Activated CD4-positive, alpha-beta T cell treated with anti-CD3 and anti-CD28 coated beads for 36 hours (primary cell): ENCODE data around the gene ENKD1. TPM values are rescaled to one million over a fixed set of nuclear protein-coding genes. Genes with fewer than 3 reads are reported as not detected.

Source experiments
- ATAC-seq: fragments of 200-7000 bp; cut with Tn5 transposase; one replicate; pipeline ENCODE4 v1.10.0; 2021; ENCODE audit warnings: mild to moderate bottlenecking, moderate library complexity
- CTCF ChIA-PET: fragments of 350-600 bp; sonication (Branson Sonifier 250); formaldehyde crosslinking; loops from one replicate; lab custom pipeline; 2021; ENCODE audit warnings: antibody characterized with exemption; lab: Charles Lee
- POLR2A ChIA-PET: fragments of 350-600 bp; sonication (Branson Sonifier 250); formaldehyde crosslinking; loops from one replicate; lab custom pipeline; 2021; ENCODE audit warnings: antibody characterized with exemption, inconsistent platforms; lab: Charles Lee
- DNase-seq: peaks from one replicate; pipeline ENCODE4 v3.0.0-alpha.2; 2020
- H3K27ac Mint-ChIP-seq: one replicate; pipeline ENCODE4 v1.8.0; 2021; ENCODE audit warnings: mixed read lengths
- H3K27me3 Mint-ChIP-seq: one replicate; pipeline ENCODE4 v1.8.0; 2021; ENCODE audit warnings: mixed read lengths
- H3K36me3 Mint-ChIP-seq: one replicate; pipeline ENCODE4 v1.8.0; 2021; ENCODE audit warnings: low read depth, mixed read lengths
- H3K4me1 Mint-ChIP-seq: one replicate; pipeline ENCODE4 v1.8.0; 2021; ENCODE audit warnings: mixed read lengths
- H3K4me3 Mint-ChIP-seq: one replicate; pipeline ENCODE4 v1.8.0; 2021; ENCODE audit warnings: mild to moderate bottlenecking, moderate library complexity, mixed read lengths
- H3K9me3 Mint-ChIP-seq: one replicate; pipeline ENCODE4 v1.8.0; 2021; ENCODE audit warnings: low read depth, mixed read lengths
- intact Hi-C, 2 experiments: fragments of 100-400 bp; cut with DNase I in 1 of 2; cut with micrococcal nuclease in 1 of 2; formaldehyde crosslinking; loops; one replicate each; pipeline versions ENCODE4 v1.14.2 to v1.15.1; 2022 to 2024; cut with DNase I, micrococcal nuclease
- total RNA-seq, 2 experiments: library from RNA; stranded (reverse); gene quantifications; one replicate each; pipeline ENCODE4 v1.2.3, GENCODE V29; 2021

Gene ENKD1
- total RNA-seq, 2 experiments from 2014 or later, result 11.7 to 12.0 TPM

DNA sequence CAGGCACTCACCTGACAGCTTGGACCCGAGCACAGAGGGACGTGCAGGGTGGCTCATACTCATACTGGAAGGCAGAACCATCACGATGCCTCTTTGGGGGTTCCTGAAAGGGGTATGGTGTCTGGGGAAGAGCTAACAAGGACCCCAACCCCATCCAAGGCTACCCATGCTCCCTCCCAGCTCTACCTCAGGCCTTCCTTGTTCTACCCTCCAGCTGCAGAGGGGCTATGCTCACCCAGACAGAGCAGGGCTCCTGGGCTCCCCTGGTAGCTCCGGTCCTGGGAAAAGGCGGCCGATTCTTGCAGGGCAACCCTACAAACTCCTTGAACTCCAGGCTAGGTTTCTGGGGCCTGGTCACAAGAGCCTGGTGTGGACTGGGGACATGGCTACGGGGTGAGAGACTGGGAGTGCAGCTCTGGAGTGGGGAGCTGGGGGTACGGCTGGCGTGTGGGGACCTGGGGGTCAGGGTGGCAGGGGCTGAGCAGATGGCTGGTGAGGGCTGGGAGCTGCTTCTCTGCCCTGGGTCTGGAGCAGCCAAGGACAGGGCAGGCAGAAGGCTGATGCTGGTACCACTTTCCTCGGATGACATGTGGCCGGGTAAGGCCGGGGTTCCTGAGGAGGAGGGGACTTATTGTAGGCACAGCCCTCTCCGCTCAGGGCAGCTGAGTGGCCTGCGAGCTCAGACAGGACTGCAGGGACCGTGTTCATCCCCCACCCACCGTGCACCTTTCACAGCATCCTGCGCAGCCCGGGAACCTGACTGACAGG is 8.6 kb downstream of the ENKD1 start:
- POLR2A ChIA-PET, result interaction anchor here (0.5 to 1.0 kb wide), 3 partner anchors 81 to 605 kb away, joined by 3 to 4 read pairs (median 3); no protein-coding TSS in a partner anchor
- CTCF ChIA-PET, result interaction anchor here (0.5 to 7.4 kb wide), 11 partner anchors 9 to 465 kb away, joined by 3 to 77 read pairs (median 4); partner anchors contain the start of gene CARMIL2
- Mint-ChIP-seq H3K4me3 (peak overlapping the region; percentile 90), H3K9me3 (no peaks in the 10 kb centered on the region), H3K27me3 (no peaks in the 10 kb centered on the region), H3K27ac (no peak overlapping the region), H3K36me3 (peaks cover 35% of the 10 kb centered on the region), H3K4me1 (peaks cover 16% of the 10 kb centered on the region)
- DNase-seq, result no peak
- intact Hi-C loops, result loop anchor here in 1 of 2 experiments (2.0 kb wide), 1 partner anchor 13 kb away; the partner anchor contains the start of gene CARMIL2
- no peak for ATAC-seq

DNA sequence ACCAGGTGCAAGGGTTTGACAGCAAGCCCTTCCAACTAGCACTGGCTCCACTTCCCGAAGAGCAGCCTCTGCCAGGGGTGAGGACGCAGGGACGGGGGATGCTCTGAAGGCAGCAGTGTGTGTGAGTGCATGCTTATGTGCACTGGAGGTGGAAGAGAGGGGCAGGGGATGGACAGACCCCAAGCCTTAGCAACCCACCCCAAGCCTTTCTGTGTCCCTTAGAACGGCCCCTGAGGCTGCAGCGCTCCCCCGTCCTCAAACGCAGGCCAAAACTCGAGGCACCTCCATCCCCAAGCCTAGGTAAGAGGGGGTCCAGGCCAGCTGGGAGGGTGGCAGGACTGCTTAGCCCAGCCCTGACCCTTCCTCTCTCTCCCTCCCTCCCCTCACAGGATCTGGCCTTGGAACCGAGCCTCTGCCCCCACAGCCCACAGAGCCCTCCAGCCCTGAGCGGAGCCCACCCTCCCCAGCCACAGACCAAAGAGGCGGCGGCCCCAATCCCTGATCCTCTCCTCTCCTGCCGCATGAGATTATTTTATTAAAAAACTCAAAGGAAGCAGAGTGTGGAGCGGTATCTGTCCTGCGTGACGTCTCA is 9.4 kb downstream of the ENKD1 start:
- Mint-ChIP-seq H3K4me3 (no peak overlapping the region), H3K27ac (no peak overlapping the region), H3K27me3 (no peaks in the 10 kb centered on the region), H3K4me1 (peaks cover 16% of the 10 kb centered on the region), H3K9me3 (no peaks in the 10 kb centered on the region), H3K36me3 (peaks cover 34% of the 10 kb centered on the region)
- POLR2A ChIA-PET, result interaction anchor here (0.8 kb wide), 1 partner anchor 12 kb away, joined by 3 read pairs; no protein-coding TSS in a partner anchor
- ATAC-seq (no peak), DNase-seq (no peak)
- CTCF ChIA-PET, result interaction anchor here (0.7 to 7.4 kb wide), 5 partner anchors 10 to 136 kb away, joined by 4 to 77 read pairs (median 11); partner anchors contain the start of gene CARMIL2
- intact Hi-C loops, result no loop called here

DNA sequence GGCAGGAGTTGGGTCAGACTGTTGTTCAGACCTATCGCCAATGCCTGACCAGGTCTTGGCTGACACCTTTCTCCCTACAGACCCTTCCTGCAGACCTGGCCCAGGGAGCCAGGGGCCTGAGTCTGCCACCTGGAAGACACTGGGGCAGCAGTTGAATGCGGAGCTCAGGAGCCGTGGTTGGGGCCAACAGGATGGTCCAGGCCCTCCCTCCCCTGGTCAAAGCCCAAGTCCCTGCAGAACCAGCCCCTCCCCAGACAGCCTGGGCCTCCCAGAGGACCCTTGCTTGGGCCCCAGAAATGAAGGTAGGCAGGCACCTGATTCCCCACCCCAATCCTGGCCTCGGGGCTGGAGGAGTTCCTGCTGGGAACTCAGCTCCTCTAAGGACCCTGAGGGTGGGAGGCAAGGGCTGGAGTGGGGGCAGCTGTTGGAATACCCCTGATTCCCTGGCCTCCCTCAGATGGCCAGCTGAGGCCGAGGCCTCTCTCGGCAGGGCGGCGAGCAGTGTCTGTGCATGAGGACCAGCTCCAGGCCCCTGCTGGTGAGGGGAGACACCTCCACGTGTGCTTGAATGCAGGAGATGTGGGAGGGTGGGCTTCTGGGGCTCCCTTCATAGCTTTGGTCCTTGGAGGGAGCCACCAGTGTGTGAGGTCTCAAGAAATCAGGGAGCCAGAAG is 10.1 kb downstream of the ENKD1 start:
- ATAC-seq, result no peak
- H3K4me1 Mint-ChIP-seq, result peaks cover 18% of the 10 kb centered on the region
- H3K9me3 Mint-ChIP-seq, result no peaks in the 10 kb centered on the region
- ChIA-PET CTCF (interaction anchor here (1.2 to 7.4 kb wide), 2 partner anchors 12 to 110 kb away, joined by 3 to 77 read pairs; partner anchors contain the start of gene CARMIL2), POLR2A (interaction anchor here (0.8 kb wide), 1 partner anchor 11 kb away, joined by 3 read pairs; no protein-coding TSS in a partner anchor)
- DNase-seq, result no peak
- H3K27me3 Mint-ChIP-seq, result no peaks in the 10 kb centered on the region
- H3K36me3 Mint-ChIP-seq, result peaks cover 35% of the 10 kb centered on the region
- no peak overlapping the region for H3K4me3 Mint-ChIP-seq
- no peak overlapping the region for H3K27ac Mint-ChIP-seq
- intact Hi-C loops, result no loop called here

DNA sequence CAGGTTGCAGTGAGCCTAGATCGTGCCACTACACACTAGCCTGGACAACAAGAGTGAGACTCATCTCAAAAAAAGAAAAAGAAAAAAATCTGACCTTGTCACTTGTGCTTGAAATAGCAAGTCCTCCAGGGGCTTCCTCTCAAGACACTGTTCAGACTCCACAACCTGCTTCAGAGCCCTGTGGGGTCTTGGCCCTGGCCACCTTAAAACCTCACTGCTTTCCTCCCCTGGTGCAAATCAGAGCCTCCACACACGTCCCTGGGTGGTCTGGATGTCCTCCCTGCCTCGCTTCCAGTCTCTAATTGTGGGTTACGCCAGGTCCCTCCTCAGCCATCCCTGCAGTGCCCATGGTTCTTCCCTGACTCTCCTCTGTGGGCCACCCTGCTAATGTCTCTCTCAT is 11.2 kb downstream of the ENKD1 start:
- intact Hi-C loops, result no loop called here
- H3K27ac Mint-ChIP-seq, result no peak overlapping the region
- POLR2A ChIA-PET, result no interaction called here
- H3K27me3 Mint-ChIP-seq, result no peaks in the 10 kb centered on the region
- DNase-seq (no peak), ATAC-seq (no peak)
- H3K36me3 Mint-ChIP-seq, result peaks cover 41% of the 10 kb centered on the region
- CTCF ChIA-PET, result interaction anchor here (1.2 kb wide), 1 partner anchor 108 kb away, joined by 3 read pairs; no protein-coding TSS in a partner anchor
- peaks cover 14% of the 10 kb centered on the region for H3K4me1 Mint-ChIP-seq
- H3K9me3 Mint-ChIP-seq, result no peaks in the 10 kb centered on the region
- H3K4me3 Mint-ChIP-seq, result no peak overlapping the region

DNA sequence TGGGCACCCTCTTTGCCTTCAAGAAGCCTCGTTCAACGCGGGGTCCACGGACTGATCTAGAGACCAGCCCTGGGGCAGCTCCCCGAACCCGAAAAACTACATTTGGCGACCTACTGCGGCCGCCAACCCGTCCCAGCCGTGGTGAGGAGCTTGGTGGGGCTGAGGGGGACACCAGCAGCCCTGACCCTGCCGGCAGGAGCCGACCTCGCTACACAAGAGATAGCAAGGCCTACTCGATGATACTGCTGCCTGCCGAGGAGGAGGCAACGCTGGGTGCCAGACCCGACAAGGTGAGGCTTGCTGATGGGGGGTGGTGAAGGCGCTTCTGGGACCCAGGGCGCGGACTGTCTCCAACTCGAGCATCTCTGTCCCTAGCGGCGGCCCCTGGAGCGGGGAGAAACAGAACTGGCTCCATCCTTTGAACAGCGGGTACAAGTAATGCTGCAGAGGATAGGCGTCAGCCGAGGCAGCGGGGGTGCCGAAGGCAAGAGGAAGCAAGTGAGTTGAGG is 12.1 kb downstream of the ENKD1 start:
- intact Hi-C loops, result no loop called here
- Mint-ChIP-seq H3K4me1 (peaks cover 14% of the 10 kb centered on the region), H3K27me3 (no peaks in the 10 kb centered on the region), H3K9me3 (no peaks in the 10 kb centered on the region), H3K27ac (no peak overlapping the region), H3K4me3 (no peak overlapping the region), H3K36me3 (peaks cover 44% of the 10 kb centered on the region)
- DNase-seq, result no peak
- POLR2A ChIA-PET, result interaction anchor here (0.6 kb wide), 1 partner anchor 620 kb away, joined by 3 read pairs; no protein-coding TSS in a partner anchor
- CTCF ChIA-PET, result no interaction called here
- no peak for ATAC-seq

DNA sequence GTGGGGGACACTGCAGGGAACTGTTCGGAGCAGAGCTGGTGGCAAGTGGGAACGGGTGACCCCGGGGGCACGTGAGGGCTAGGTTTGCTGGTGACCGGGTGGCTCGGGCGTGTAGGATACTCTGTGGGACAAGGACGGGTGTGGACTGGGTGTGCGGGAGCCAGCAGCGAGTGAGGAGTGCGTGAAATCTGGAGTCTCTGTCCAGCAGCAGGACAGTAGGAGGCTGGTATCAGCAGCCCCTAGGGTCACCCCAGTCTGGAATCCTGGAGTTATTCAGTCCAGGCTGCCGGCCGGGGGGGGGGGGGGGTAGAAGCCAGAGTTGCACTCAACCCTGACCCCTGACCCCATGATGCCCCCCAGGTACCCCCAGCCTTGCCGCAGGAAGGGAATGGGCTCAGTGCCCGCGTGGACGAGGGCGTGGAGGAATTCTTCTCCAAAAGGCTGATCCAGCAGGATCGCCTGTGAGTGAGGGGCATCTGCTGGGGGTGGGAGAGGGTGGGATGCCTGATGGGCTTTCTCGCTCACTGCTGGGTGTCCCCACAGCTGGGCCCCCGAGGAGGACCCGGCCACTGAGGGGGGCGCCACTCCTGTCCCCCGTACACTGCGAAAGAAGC is 12.7 kb downstream of the ENKD1 start:
- DNase-seq (no peak), ATAC-seq (no peak)
- peaks cover 44% of the 10 kb centered on the region for H3K36me3 Mint-ChIP-seq
- H3K4me3 Mint-ChIP-seq, result no peak overlapping the region
- H3K4me1 Mint-ChIP-seq, result peaks cover 11% of the 10 kb centered on the region
- ChIA-PET CTCF (no interaction called here), POLR2A (no interaction called here)
- H3K27ac Mint-ChIP-seq, result no peak overlapping the region
- intact Hi-C loops, result no loop called here
- no peaks in the 10 kb centered on the region for H3K27me3 Mint-ChIP-seq
- H3K9me3 Mint-ChIP-seq, result no peaks in the 10 kb centered on the region

DNA sequence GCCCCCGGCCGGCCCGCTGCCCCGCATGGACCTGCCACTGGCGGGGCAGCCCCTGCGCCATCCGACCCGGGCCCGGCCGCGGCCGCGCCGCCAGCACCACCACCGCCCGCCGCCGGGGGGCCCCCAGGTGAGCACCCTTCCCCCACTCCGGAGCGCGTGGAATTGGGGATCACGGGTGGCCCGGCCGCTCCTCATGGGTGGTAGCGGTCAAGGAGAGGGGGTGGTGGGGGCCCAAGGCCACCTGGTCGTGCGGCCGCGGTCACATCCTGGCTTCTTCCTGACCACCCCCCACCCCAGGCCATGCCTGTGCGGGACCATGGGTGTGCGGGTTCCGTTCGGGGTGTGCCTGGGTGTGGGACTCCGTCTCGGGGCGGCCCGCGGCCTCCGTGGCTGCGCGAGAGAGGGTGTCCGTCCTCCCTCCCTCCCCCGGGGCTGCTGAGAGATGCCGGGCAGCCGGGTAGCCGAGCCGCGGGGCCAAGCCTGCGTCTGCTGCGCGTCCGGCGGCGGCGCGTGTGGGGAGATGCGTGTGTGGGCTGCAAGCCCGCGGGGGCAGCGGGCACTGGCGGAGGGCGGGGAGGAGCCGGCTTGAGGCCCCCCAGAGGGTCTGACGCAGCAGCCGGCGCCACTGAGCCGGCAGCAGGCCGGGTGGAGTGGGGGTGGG is 13.3 kb downstream of the ENKD1 start:
- ChIA-PET CTCF (no interaction called here), POLR2A (no interaction called here)
- DNase-seq (no peak), ATAC-seq (no peak)
- peaks cover 44% of the 10 kb centered on the region for H3K36me3 Mint-ChIP-seq
- no peaks in the 10 kb centered on the region for H3K27me3 Mint-ChIP-seq
- no peaks in the 10 kb centered on the region for H3K9me3 Mint-ChIP-seq
- H3K27ac Mint-ChIP-seq, result no peak overlapping the region
- intact Hi-C loops, result no loop called here
- peaks cover 5% of the 10 kb centered on the region for H3K4me1 Mint-ChIP-seq
- H3K4me3 Mint-ChIP-seq, result no peak overlapping the region

DNA sequence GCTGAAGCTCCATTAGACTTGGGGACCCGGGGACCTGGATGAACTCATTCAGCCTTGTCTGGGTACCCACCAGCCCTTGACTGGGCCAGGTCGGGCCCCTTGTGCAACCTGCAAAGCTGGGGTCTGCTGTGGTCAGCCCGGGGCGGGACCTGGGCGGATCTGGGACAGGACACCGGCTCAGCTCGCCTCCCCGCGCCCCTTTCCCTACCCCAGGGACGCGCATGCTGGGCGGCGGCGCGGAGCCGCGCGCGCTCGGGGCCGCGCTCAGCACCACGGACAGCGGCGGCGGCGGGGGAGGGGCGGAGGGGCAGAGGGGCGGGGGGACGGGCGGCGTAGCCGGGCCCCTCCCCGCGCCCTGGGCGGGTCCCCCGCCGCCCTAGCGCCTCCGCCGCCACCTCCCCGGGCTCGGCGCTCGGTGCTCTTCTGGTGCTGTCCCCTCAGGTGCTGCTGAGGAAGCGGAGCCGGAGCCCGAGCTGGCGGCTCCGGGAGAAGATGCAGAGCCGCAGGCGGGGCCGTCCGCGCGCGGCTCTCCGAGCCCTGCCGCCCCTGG is 13.9 kb downstream of the ENKD1 start:
- peaks cover 2% of the 10 kb centered on the region for H3K4me1 Mint-ChIP-seq
- H3K27ac Mint-ChIP-seq, result no peak overlapping the region
- no peak for DNase-seq
- POLR2A ChIA-PET, result no interaction called here
- intact Hi-C loops, result no loop called here
- no peak overlapping the region for H3K4me3 Mint-ChIP-seq
- peaks cover 41% of the 10 kb centered on the region for H3K36me3 Mint-ChIP-seq
- H3K27me3 Mint-ChIP-seq, result no peaks in the 10 kb centered on the region
- CTCF ChIA-PET, result interaction anchor here (0.8 to 2.6 kb wide), 4 partner anchors 10 to 106 kb away, joined by 3 to 12 read pairs (median 3); no protein-coding TSS in a partner anchor
- ATAC-seq, result no peak
- H3K9me3 Mint-ChIP-seq, result no peaks in the 10 kb centered on the region

DNA sequence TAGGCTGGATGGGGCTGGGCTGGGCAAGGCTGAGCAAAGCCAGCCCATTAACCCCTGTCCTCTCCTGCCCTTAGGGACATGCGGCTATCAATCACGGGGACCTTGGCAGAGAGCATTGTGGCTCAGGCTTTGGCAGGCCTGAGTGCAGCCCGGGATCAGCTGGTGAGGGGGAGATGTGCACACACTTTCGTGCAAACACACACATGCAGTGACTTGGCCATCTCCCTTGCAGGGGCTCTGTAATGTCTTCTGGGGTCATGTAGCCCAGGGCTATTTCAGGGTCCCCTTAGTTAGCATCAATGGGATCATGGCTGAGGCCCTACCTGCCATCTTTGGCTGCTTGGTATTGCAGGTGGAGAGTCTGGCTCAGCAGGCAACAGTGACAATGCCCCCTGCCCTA is 14.7 kb downstream of the ENKD1 start:
- Mint-ChIP-seq H3K4me3 (no peak overlapping the region), H3K27me3 (no peaks in the 10 kb centered on the region), H3K9me3 (no peaks in the 10 kb centered on the region), H3K4me1 (peaks cover 2% of the 10 kb centered on the region), H3K36me3 (peaks cover 46% of the 10 kb centered on the region), H3K27ac (no peak overlapping the region)
- ChIA-PET POLR2A (interaction anchor here (1.8 kb wide), 1 partner anchor 8 kb away, joined by 6 read pairs; the partner anchor contains the start of genes ACD and PARD6A), CTCF (interaction anchor here (0.8 to 2.6 kb wide), 6 partner anchors 11 to 131 kb away, joined by 3 to 12 read pairs (median 3); no protein-coding TSS in a partner anchor)
- ATAC-seq (no peak), DNase-seq (no peak)
- intact Hi-C loops, result no loop called here

DNA sequence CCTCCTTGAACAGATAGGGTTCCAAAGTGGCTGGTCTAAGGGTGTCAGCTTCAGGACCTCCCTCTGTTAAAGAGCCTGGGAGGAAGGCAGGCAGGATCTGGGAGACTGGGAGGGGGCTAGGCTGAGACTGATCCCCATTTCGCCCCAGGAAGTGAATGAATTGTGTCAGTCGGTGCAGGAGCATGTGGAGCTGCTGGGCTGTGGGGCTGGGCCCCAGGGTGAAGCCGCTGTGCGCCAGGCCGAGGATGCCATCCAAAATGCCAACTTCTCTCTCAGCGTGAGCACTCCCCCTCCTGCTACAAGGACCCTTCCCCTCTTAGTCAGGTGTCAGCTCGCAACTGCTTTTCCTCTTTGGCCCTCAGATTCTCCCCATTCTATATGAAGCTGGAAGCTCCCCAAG is 15.5 kb downstream of the ENKD1 start:
- ATAC-seq (no peak), DNase-seq (no peak)
- H3K9me3 Mint-ChIP-seq, result no peaks in the 10 kb centered on the region
- H3K4me3 Mint-ChIP-seq, result no peak overlapping the region
- no peaks in the 10 kb centered on the region for H3K27me3 Mint-ChIP-seq
- H3K4me1 Mint-ChIP-seq, result peaks cover 8% of the 10 kb centered on the region
- CTCF ChIA-PET, result interaction anchor here (1.0 to 2.6 kb wide), 4 partner anchors 11 to 130 kb away, joined by 3 to 12 read pairs (median 5); no protein-coding TSS in a partner anchor
- intact Hi-C loops, result no loop called here
- POLR2A ChIA-PET, result interaction anchor here (1.8 kb wide), 1 partner anchor 9 kb away, joined by 6 read pairs; the partner anchor contains the start of genes ACD and PARD6A
- no peak overlapping the region for H3K27ac Mint-ChIP-seq
- H3K36me3 Mint-ChIP-seq, result peaks cover 47% of the 10 kb centered on the region
